ENCODE results near the gene SNN. TPM values are rescaled to one million over a fixed set of nuclear protein-coding genes. Genes with fewer than 3 reads are reported as not detected.

The SNN gene
- total RNA-seq, 1 donor: 9.2 TPM

- no peak for TF ChIP-seq CTCF (IDR thresholded peaks at IDR 0.05; ENCODE audit: insufficient read depth, low read length)
- no peak overlapping the region for H3K4me3 ChIP-seq (ENCODE audit: low read depth, low read length)
- no peak for DNase-seq (ENCODE audit: low read depth)
These were observed 4.2 kb downstream of the SNN start for GRCh38 chr16:11672206-11673090.

DNA sequence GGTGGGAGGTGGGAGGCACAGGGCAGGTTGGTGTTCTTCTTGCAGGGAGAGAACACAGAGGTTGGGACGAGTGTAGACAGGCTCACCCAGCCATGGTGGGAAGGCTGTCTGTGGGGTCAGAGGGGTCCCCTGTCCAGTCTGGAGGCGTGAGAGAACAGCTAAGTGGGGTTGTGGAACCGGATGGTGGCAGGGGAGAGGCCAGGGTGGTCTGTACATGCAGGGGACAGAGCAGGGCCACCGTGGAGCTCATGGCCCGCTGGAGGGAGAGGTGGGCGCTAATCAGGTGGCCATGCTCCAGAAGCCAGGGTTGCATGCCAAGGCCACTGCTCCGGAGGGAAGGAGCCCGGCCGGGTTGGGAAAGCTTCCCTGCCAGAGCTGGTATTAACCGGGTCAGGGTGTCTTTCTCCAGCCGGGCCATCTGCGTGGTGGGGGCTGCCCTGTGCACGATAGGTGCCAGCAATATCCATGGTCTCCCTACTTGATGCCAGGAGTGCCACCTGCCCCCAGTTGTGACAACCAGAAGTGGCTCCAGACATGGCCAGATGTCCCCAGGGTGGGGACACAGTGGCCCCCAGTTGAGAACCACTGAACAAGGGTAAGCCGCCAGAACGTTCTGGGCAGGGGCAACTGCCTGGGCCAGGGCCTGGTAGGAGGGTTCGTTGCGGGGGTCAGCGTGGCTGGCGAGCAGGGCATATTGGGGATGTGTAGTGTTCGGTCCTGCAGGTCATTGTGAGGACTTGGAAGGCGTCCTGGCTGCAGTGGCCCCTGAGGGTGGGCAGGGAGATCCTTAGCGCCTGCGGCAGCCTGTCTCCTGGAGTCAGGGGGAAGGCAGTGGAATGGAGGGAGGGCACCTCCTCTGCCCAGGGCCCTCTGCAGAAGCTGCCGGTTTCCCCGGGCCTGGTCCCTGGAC lies 5.1 kb downstream of the SNN start:
- TF ChIP-seq CTCF (IDR thresholded peaks at IDR 0.05; ENCODE audit: insufficient read depth, low read length): no peak
- no peak for DNase-seq (ENCODE audit: low read depth)
- H3K4me3 ChIP-seq (ENCODE audit: low read depth, low read length): no peak overlapping the region

DNA sequence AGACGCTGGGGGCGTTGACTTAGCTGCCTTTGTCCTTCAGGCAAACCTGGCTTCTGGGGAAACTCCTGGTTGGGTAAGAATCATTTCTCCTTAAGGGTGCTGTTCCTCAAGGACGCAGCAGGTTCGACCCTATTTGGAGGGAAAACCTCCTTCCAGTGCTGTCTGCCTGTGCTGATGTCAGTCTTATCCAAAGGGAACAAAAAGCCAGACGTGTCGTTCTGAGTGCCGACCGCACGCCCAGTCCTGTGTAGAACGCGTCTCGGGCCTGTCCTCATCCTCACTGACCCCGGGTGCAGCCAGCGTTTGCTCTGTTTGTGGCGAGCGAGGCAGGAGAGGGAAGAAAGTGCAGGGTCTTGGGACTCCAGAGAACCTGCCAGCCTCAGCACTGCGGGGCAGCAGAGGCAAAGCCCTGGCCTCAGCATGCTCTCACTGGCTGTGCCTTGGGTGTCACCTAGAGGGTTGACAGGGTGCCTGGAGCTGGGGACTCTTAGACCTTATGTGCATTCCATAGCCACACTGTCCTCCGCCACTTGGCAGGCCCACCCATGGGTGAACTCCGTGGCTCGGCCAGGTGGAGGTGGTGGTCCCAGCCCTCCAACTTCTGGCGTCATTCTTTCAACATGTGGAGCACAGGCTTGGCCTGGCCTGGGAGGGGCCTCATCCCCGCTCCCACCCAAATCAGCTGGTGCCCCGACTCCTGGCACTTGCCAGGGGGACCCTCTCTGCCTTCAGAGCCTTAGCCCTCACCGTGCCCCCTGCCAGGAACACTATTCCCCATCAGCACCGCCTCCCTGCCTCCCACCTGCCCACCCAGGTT lies 6.0 kb downstream of the SNN start:
- no peak for DNase-seq (ENCODE audit: low read depth)
- no peak overlapping the region for H3K4me3 ChIP-seq (ENCODE audit: low read depth, low read length)
- no peak for TF ChIP-seq CTCF (IDR thresholded peaks at IDR 0.05; ENCODE audit: insufficient read depth, low read length)

GRCh38 chr16:11674818-11675560 lies 6.7 kb downstream of the SNN start:
- no peak overlapping the region for H3K4me3 ChIP-seq (ENCODE audit: low read depth, low read length)
- TF ChIP-seq CTCF (IDR thresholded peaks at IDR 0.05; ENCODE audit: insufficient read depth, low read length): no peak
- no peak for DNase-seq (ENCODE audit: low read depth)

DNA sequence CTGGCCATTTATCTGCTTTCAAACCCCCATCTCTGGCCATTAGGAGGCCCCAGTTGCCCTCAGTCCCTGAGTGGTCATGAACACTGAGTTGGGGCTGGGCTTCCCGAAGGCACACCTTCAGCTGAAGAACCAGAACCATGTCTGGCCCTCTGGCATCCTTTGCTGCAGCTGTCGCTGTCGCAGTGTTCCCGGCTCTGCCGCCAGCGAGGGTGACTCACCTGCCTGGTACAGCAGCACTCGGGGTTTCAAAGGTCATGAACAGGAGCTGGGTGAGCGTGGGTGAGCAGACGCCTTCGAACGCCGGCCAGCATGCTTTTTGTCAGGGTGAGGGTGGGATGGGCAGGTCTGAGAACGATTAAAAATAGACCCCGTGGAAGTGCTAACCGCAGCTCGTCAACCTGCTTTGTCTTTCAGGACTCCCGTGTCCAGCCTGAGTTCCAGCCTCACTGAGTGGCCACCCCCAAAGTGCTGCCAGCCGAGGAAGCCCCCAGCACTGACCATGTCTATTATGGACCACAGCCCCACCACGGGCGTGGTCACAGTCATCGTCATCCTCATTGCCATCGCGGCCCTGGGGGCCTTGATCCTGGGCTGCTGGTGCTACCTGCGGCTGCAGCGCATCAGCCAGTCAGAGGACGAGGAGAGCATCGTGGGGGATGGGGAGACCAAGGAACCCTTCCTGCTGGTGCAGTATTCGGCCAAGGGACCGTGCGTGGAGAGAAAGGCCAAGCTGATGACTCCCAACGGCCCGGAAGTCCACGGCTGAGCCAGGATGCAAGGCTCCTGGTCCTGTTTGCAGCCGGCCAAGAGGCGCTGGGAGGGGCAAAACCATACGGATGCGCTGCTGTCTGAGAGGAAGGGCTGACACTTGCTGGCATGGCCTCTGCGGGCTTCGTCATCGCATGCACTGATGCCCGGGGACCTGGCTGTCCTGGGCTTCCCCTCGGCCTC lies 7.6 kb downstream of the SNN start:
- DNase-seq (ENCODE audit: low read depth): no peak
- H3K4me3 ChIP-seq (ENCODE audit: low read depth, low read length): no peak overlapping the region
- no peak for TF ChIP-seq CTCF (IDR thresholded peaks at IDR 0.05; ENCODE audit: insufficient read depth, low read length)
